GM20000 (cell line): ENCODE results near the gene CGB2.
A peak's percentile ranks its signal among the peaks of the same experiment; 100 is the strongest.

Source experiments
- DNase-seq: peaks from one replicate; pipeline ENCODE4 v3.0.0; 2012; ENCODE audit warnings: low spot score
- CTCF ChIP-seq: IDR thresholded peaks from 2 replicates; pipeline ENCODE4 v1.5.1; 2012; ENCODE audit warnings: mild to moderate bottlenecking, control low read depth; ENCODE audit errors: extremely low read depth, missing control alignments

Gene CGB2

GRCh38 chr19:49065905-49066512 lies 34.3 kb downstream of the CGB2 start:
- no peak for TF ChIP-seq CTCF

GRCh38 chr19:49067554-49067953 lies 35.9 kb downstream of the CGB2 start:
- DNase-seq: peak; percentile 22
- no peak for TF ChIP-seq CTCF

More at GRCh38 chr19:49065905-49066512, 34.3 kb downstream of the CGB2 start:
- peak; percentile 22 for DNase-seq

- TF ChIP-seq CTCF: no peak
- peak; percentile 1 for DNase-seq
These were observed 37.3 kb downstream of the CGB2 start for GRCh38 chr19:49069026-49069425.

- DNase-seq: peak; percentile 13
These were observed 38.7 kb downstream of the CGB2 start for GRCh38 chr19:49070416-49070815.

GRCh38 chr19:49071860-49072547 lies 40.3 kb downstream of the CGB2 start:
- peak; percentile 40 for DNase-seq
- TF ChIP-seq CTCF: no peak

More at GRCh38 chr19:49070416-49070815, 38.7 kb downstream of the CGB2 start:
- TF ChIP-seq CTCF: no peak

- peak; percentile 41 for DNase-seq
These were observed 42.1 kb downstream of the CGB2 start for GRCh38 chr19:49073514-49074378.

More at GRCh38 chr19:49073514-49074378, 42.1 kb downstream of the CGB2 start:
- no peak for TF ChIP-seq CTCF
